Measurements from ENCODE around the gene TDP1. TPM values are rescaled to one million over a fixed set of nuclear protein-coding genes. Genes with fewer than 3 reads are reported as not detected.

Gene TDP1
- total RNA-seq, 2 donors from 2014 or later: 50.0 to 77.9 TPM

GRCh38 chr14:90091393-90091792 lies 135.7 kb downstream of the TDP1 start:
- Mint-ChIP-seq H3K4me1 (ENCODE audit: low read depth in 2 of 2) (peaks cover 19 to 30% of the 10 kb centered on the region in 2 donors), H3K4me3 (peak overlapping the region; percentile 13), H3K27ac (no peak overlapping the region), H3K36me3 (peaks cover 5% of the 10 kb centered on the region), H3K9me3 (peaks cover 3% of the 10 kb centered on the region), H3K27me3 (peaks cover 21 to 30% of the 10 kb centered on the region in 2 donors)
- ATAC-seq: no peak
- DNase-seq (ENCODE audit: low spot score): no peak

DNA sequence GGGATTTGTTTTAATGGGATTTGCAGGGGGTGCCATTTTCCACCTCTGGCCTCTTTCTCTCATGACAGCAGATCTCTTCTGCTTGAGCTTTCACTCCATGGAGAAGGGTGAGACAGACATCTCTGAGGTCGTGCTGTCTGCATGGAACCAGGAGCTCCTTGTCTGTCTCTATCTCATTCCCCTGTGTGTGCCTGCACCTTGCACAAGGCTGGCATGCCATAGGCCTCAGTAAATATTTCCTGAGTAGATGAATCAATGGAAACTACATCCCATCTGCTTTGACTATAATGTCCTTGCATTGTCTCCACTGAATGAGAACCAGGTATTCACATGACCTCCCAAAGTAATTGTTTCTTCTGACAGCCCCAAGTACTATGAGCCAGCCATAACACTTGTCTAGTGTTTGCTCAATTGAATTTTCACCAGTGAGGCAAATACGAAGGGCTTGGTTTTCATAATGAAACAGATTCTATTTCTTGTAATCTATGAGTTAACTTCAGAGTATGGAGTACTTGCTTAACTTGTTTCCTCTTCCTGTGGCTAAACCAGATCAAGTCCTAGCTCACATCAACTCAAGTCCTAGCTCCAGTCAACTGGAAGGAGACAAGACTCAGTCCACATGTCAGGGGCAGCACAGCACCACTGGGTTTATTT lies 138.3 kb downstream of the TDP1 start:
- ATAC-seq: peak; percentile 92
- Mint-ChIP-seq H3K36me3 (peaks cover 5% of the 10 kb centered on the region), H3K4me3 (peak overlapping the region; percentile 69), H3K27me3 (peaks cover 14 to 25% of the 10 kb centered on the region in 2 donors), H3K27ac (peak overlapping the region; percentile 72 to 93), H3K9me3 (peaks cover 3% of the 10 kb centered on the region), H3K4me1 (ENCODE audit: low read depth in 2 of 2) (peaks cover 19 to 30% of the 10 kb centered on the region in 2 donors)
- DNase-seq (ENCODE audit: low spot score): no peak

Other genes starting within 250 kb of the TDP1 start
- gene EFCAB11, start 1.2 kb upstream of the TDP1 start, total RNA-seq: 1 to 10 TPM; 4.8 to 7.5 TPM
- gene KCNK13, start 106.1 kb downstream of the TDP1 start, total RNA-seq: under 1 TPM; 0.50 to 0.61 TPM

Measured in natural killer cell treated with Interleukin-12 subunit alpha and Interleukin-12 subunit beta and Interleukin-15 and Interleukin-18, amount 100 ng/mL, for 72 hours (primary cell).